ENCODE results near the gene RAPGEF2. TPM values are rescaled to one million over a fixed set of nuclear protein-coding genes. Genes with fewer than 3 reads are reported as not detected.

The RAPGEF2 gene
- total and polyA plus RNA-seq, 2 donors (not counting 1 experiment from before 2014, with no cell fraction given), result 10.9 to 45.8 TPM

- Histone ChIP-seq H3K36me3 (replicated peaks in 1 of 2; ENCODE audit: control extremely low read depth in 1 of 2, control insufficient read depth in 1 of 2, extremely low read depth in 1 of 2, insufficient read depth in 2 of 2, low read length in 1 of 2) (no peaks in the 10 kb centered on the region), H4K20me1 (ENCODE audit: control insufficient read depth, insufficient read depth, low read length, poor library complexity, severe bottlenecking) (peaks cover 7% of the 10 kb centered on the region), H3K4me1 (ENCODE audit: control insufficient read depth in 2 of 2, insufficient read depth in 2 of 2, low read length in 2 of 2) (no peaks in the 10 kb centered on the region), H3K27me3 (replicated peaks in 1 of 4; ENCODE audit: control extremely low read depth in 1 of 4, control insufficient read depth in 3 of 4, insufficient read depth in 4 of 4, low read length in 3 of 4) (no peaks in the 10 kb centered on the region), H3K9ac (ENCODE audit: low read length) (no peak overlapping the region), H3K9me3 (ENCODE audit: control extremely low read depth in 1 of 3, control insufficient read depth in 2 of 3, insufficient read depth in 1 of 3, low read length in 2 of 3) (no peaks in the 10 kb centered on the region), H3K4me2 (replicated peaks; ENCODE audit: low read depth, low read length, poor library complexity, severe bottlenecking) (no peak overlapping the region), H2AFZ (ENCODE audit: insufficient read depth, low read depth, low read length, poor library complexity, severe bottlenecking) (no peak overlapping the region), H3K27ac (ENCODE audit: low read length in 2 of 2) (no peak overlapping the region), H3K79me2 (ENCODE audit: control insufficient read depth, insufficient read depth, low read length) (no peaks in the 10 kb centered on the region), H3K4me3 (ENCODE audit: control extremely low read depth in 1 of 5, extremely low read depth in 1 of 5, insufficient read depth in 1 of 5, low read depth in 2 of 5, low read length in 4 of 5) (no peak overlapping the region)
- Mint-ChIP-seq H3K4me1 (peaks cover 11% of the 10 kb centered on the region), H3K4me3 (no peak overlapping the region), H3K9me3 (ENCODE audit: insufficient read depth) (no peaks in the 10 kb centered on the region), H3K27me3 (no peaks in the 10 kb centered on the region), H3K27ac (no peak overlapping the region)
- ChIA-PET CTCF (interaction anchor here (0.7 to 1.2 kb wide), 5 partner anchors 8 to 1202 kb away, joined by 3 to 4 read pairs (median 3); no protein-coding TSS in a partner anchor), POLR2A (no interaction called here)
- ATAC-seq (ENCODE audit: low read depth) (no peak), DNase-seq (no peak)
- no peak for TF ChIP-seq CTCF (IDR thresholded peaks at IDR 0.05)
- no peak for TF ChIP-seq EZH2 (IDR thresholded peaks at IDR 0.05; ENCODE audit: borderline replicate concordance, insufficient read depth, low read depth, low read length, poor library complexity, severe bottlenecking)
- WGBS (ENCODE audit: insufficient coverage), result no CpG with 5 or more reads among the region's 1 CpG
- intact Hi-C loops (cut with micrococcal nuclease), result no loop called here
These were observed 96.9 kb downstream of the RAPGEF2 start for GRCh38 chr4:159199826-159200225.

- ChIA-PET CTCF (interaction anchor here (0.6 to 4.9 kb wide), 8 partner anchors 11 to 350 kb away, joined by 3 to 96 read pairs (median 4); no protein-coding TSS in a partner anchor), POLR2A (no interaction called here)
- H3K4me2 ChIP-seq (replicated peaks; ENCODE audit: low read depth, low read length, poor library complexity, severe bottlenecking), result no peak overlapping the region
- H3K4me3 Mint-ChIP-seq, result no peak overlapping the region
- H3K27me3 Mint-ChIP-seq, result no peaks in the 10 kb centered on the region
- peaks cover 0 to 5% (median 0%) of the 10 kb centered on the region in 3 donors for H3K9me3 ChIP-seq (ENCODE audit: control extremely low read depth in 1 of 3, control insufficient read depth in 2 of 3, insufficient read depth in 1 of 3, low read length in 2 of 3)
- no peak overlapping the region for H2AFZ ChIP-seq (ENCODE audit: insufficient read depth, low read depth, low read length, poor library complexity, severe bottlenecking)
- H3K27me3 ChIP-seq (replicated peaks in 1 of 4; ENCODE audit: control extremely low read depth in 1 of 4, control insufficient read depth in 3 of 4, insufficient read depth in 4 of 4, low read length in 3 of 4), result no peaks in the 10 kb centered on the region
- peaks cover 8% of the 10 kb centered on the region in 2 donors for H3K4me1 ChIP-seq (ENCODE audit: control insufficient read depth in 2 of 2, insufficient read depth in 2 of 2, low read length in 2 of 2)
- DNase-seq (no peak), ATAC-seq (ENCODE audit: low read depth) (no peak)
- H4K20me1 ChIP-seq (ENCODE audit: control insufficient read depth, insufficient read depth, low read length, poor library complexity, severe bottlenecking), result peaks cover 7% of the 10 kb centered on the region
- TF ChIP-seq CTCF (IDR thresholded peaks at IDR 0.05) (no peak), EZH2 (IDR thresholded peaks at IDR 0.05; ENCODE audit: borderline replicate concordance, insufficient read depth, low read depth, low read length, poor library complexity, severe bottlenecking) (no peak)
- no peak overlapping the region for H3K9ac ChIP-seq (ENCODE audit: low read length)
- WGBS (ENCODE audit: insufficient coverage), result 88% methylated on average over 4 of the region's 6 CpGs
- H3K36me3 ChIP-seq (replicated peaks in 1 of 2; ENCODE audit: control extremely low read depth in 1 of 2, control insufficient read depth in 1 of 2, extremely low read depth in 1 of 2, insufficient read depth in 2 of 2, low read length in 1 of 2), result no peaks in the 10 kb centered on the region
- intact Hi-C loops (cut with micrococcal nuclease), result no loop called here
- H3K4me3 ChIP-seq (ENCODE audit: control extremely low read depth in 1 of 5, extremely low read depth in 1 of 5, insufficient read depth in 1 of 5, low read depth in 2 of 5, low read length in 4 of 5), result no peak overlapping the region
- no peak overlapping the region for H3K27ac ChIP-seq (ENCODE audit: low read length in 2 of 2)
- no peaks in the 10 kb centered on the region for H3K79me2 ChIP-seq (ENCODE audit: control insufficient read depth, insufficient read depth, low read length)
- H3K27ac Mint-ChIP-seq, result no peak overlapping the region
- peaks cover 18% of the 10 kb centered on the region for H3K4me1 Mint-ChIP-seq
- no peaks in the 10 kb centered on the region for H3K9me3 Mint-ChIP-seq (ENCODE audit: insufficient read depth)
These were observed 98.3 kb downstream of the RAPGEF2 start for GRCh38 chr4:159201168-159201567.

Measured in B cell (primary cell).